ENCODE results near the gene ATP6V1B1.
A peak's percentile ranks its signal among the peaks of the same experiment; 100 is the strongest.

ATP6V1B1 gene

GRCh38 chr2:70964596-70965386 lies 29.1 kb downstream of the ATP6V1B1 start:
- POLR2A ChIA-PET: interaction anchor here (0.8 kb wide), 1 partner anchor 104 kb away, joined by 3 read pairs; the partner anchor contains the start of gene NAGK
- TF ChIP-seq CTCF (IDR thresholded peaks at IDR 0.05; ENCODE audit: insufficient read depth, low read length, missing control alignments): peak; percentile 89
- peak overlapping the region; percentile 60 for H3K4me3 ChIP-seq (ENCODE audit: low read depth, low read length)
- no peak for DNase-seq (ENCODE audit: low read depth, low spot score)
- CTCF ChIA-PET: interaction anchor here (0.7 to 8.8 kb wide), 31 partner anchors 12 to 1222 kb away, joined by 3 to 111 read pairs (median 3); partner anchors contain the start of gene ANKRD53

GRCh38 chr2:70965506-70965905 lies 29.8 kb downstream of the ATP6V1B1 start:
- H3K4me3 ChIP-seq (ENCODE audit: low read depth, low read length): no peak overlapping the region
- CTCF ChIA-PET: interaction anchor here (0.7 to 8.8 kb wide), 19 partner anchors 12 to 1221 kb away, joined by 3 to 111 read pairs (median 4); partner anchors contain the start of gene ANKRD53
- POLR2A ChIA-PET: interaction anchor here (0.6 to 0.8 kb wide), 2 partner anchors 29 to 103 kb away, joined by 3 read pairs; partner anchors contain the start of genes NAGK and TEX261
- no peak for DNase-seq (ENCODE audit: low read depth, low spot score)
- TF ChIP-seq CTCF (IDR thresholded peaks at IDR 0.05; ENCODE audit: insufficient read depth, low read length, missing control alignments): no peak

- ChIA-PET POLR2A (no interaction called here), CTCF (interaction anchor here (1.1 to 8.8 kb wide), 13 partner anchors 10 to 190 kb away, joined by 3 to 111 read pairs (median 7); partner anchors contain the start of gene ANKRD53)
- TF ChIP-seq CTCF (IDR thresholded peaks at IDR 0.05; ENCODE audit: insufficient read depth, low read length, missing control alignments): no peak
- no peak for DNase-seq (ENCODE audit: low read depth, low spot score)
- no peak overlapping the region for H3K4me3 ChIP-seq (ENCODE audit: low read depth, low read length)
Measured at GRCh38 chr2:70966681-70967080, 31.0 kb downstream of the ATP6V1B1 start.

- no peak for TF ChIP-seq CTCF (IDR thresholded peaks at IDR 0.05; ENCODE audit: insufficient read depth, low read length, missing control alignments)
- no peak for DNase-seq (ENCODE audit: low read depth, low spot score)
- POLR2A ChIA-PET: no interaction called here
- CTCF ChIA-PET: interaction anchor here (1.4 to 8.8 kb wide), 8 partner anchors 10 to 95 kb away, joined by 4 to 111 read pairs (median 30); partner anchors contain the start of gene ANKRD53
- H3K4me3 ChIP-seq (ENCODE audit: low read depth, low read length): no peak overlapping the region
Measured at GRCh38 chr2:70967189-70967588, 31.5 kb downstream of the ATP6V1B1 start.

- POLR2A ChIA-PET: no interaction called here
- no peak for DNase-seq (ENCODE audit: low read depth, low spot score)
- CTCF ChIA-PET: interaction anchor here (1.0 to 9.9 kb wide), 9 partner anchors 9 to 670 kb away, joined by 4 to 111 read pairs (median 6); no protein-coding TSS in a partner anchor
- H3K4me3 ChIP-seq (ENCODE audit: low read depth, low read length): no peak overlapping the region
- no peak for TF ChIP-seq CTCF (IDR thresholded peaks at IDR 0.05; ENCODE audit: insufficient read depth, low read length, missing control alignments)
Measured at GRCh38 chr2:70974592-70974991, 38.9 kb downstream of the ATP6V1B1 start.

GRCh38 chr2:70975237-70975636 lies 39.5 kb downstream of the ATP6V1B1 start:
- POLR2A ChIA-PET: no interaction called here

More at GRCh38 chr2:70975237-70975636, 39.5 kb downstream of the ATP6V1B1 start:
- no peak for TF ChIP-seq CTCF (IDR thresholded peaks at IDR 0.05; ENCODE audit: insufficient read depth, low read length, missing control alignments)
- no peak for DNase-seq (ENCODE audit: low read depth, low spot score)
- CTCF ChIA-PET: interaction anchor here (1.0 to 9.9 kb wide), 8 partner anchors 9 to 671 kb away, joined by 4 to 111 read pairs (median 5); no protein-coding TSS in a partner anchor
- no peak overlapping the region for H3K4me3 ChIP-seq (ENCODE audit: low read depth, low read length)

Measured in AG04449 (cell line).